SK-N-MC (cell line): ENCODE results near the gene CYP27A1.

ENCODE experiments used
- EZH2 ChIP-seq: fragments of 200-600 bp; sonication (generic); IDR thresholded peaks from one replicate; pipeline ENCODE4 v1.6.1; 2017; ENCODE audit warnings: antibody characterized with exemption
- POLR2AphosphoS5 ChIP-seq: IDR thresholded peaks from 2 replicates; pipeline ENCODE4 v1.6.1; 2012; ENCODE audit warnings: mild to moderate bottlenecking, low read depth, low read length, borderline replicate concordance

DNA sequence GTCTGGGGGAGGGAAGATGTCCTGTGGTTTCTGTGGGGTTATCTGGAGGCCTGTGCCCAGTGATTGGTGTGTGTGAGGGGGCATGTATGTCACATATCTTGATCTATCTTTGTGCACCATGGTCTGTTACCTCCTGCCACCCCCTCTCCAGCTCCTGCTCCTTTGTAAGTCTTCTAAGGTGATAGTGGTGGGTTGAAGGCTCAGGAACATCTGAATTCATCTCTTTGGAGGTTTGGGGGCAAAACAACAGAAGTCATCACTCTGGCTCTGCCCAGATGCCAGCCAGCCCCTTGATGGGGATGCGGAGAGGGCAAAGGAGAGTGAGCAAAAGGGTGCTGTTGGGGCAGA lies 74.9 kb downstream of the CYP27A1 start:
- no peak for TF ChIP-seq POLR2AphosphoS5
- TF ChIP-seq EZH2 = no peak
